GM21528 (cell line): ENCODE data around the gene POU3F4.

ENCODE experiments used
- ATAC-seq: cut with Tn5 transposase; IDR thresholded peaks from one replicate; pipeline ENCODE4 v1.9.1; 2021; ENCODE audit warnings: mild to moderate bottlenecking, moderate library complexity; ENCODE audit not compliant: unreplicated experiment, low FRiP score

Gene POU3F4

GRCh38 chrX:83508006-83508405 lies at the start of gene POU3F4:
Gene POU3F4 (plus strand): TSS chrX:83508290. CDS start chrX:83508325, 35 bp downstream.
- no peak for ATAC-seq

GRCh38 chrX:83469551-83469950 lies 38.5 kb upstream of the POU3F4 start:
- no peak for ATAC-seq

GRCh38 chrX:83495898-83496297 lies 12.2 kb upstream of the POU3F4 start:
- no peak for ATAC-seq

- no peak for ATAC-seq
These were observed 7.1 kb upstream of the POU3F4 start for GRCh38 chrX:83501003-83501402.

- no peak for ATAC-seq
These were observed 6.6 kb upstream of the POU3F4 start for GRCh38 chrX:83501530-83501929.

- no peak for ATAC-seq
These were observed 3.2 kb upstream of the POU3F4 start for GRCh38 chrX:83504721-83505479.

GRCh38 chrX:83508526-83509253 lies 600 bp downstream of the POU3F4 start:
- ATAC-seq: no peak

- ATAC-seq: no peak
These were observed 1.2 kb downstream of the POU3F4 start for GRCh38 chrX:83509254-83509801.

GRCh38 chrX:83510510-83511062 lies 2.5 kb downstream of the POU3F4 start:
- ATAC-seq: no peak

GRCh38 chrX:83511208-83511607 lies 3.1 kb downstream of the POU3F4 start:
- no peak for ATAC-seq

- ATAC-seq: no peak
These were observed 4.0 kb downstream of the POU3F4 start for GRCh38 chrX:83512111-83512510.

- no peak for ATAC-seq
These were observed 8.5 kb downstream of the POU3F4 start for GRCh38 chrX:83516597-83516996.

GRCh38 chrX:83521905-83522304 lies 13.8 kb downstream of the POU3F4 start:
- no peak for ATAC-seq

GRCh38 chrX:83529950-83530349 lies 21.9 kb downstream of the POU3F4 start:
- no peak for ATAC-seq

GRCh38 chrX:83535417-83536196 lies 27.5 kb downstream of the POU3F4 start:
- ATAC-seq: peak; percentile 63
